NCI-H1048 (cell line): Measurements from ENCODE around the gene OTUD7B.

Experiments
- DNase-seq: peaks from one replicate; lab custom pipeline; 2025; lab: John Stamatoyannopoulos, UW

Gene OTUD7B

GRCh38 chr1:149916193-149916897 lies 94.2 kb downstream of the OTUD7B start:
- no peak for DNase-seq

GRCh38 chr1:149915429-149916192 lies 94.9 kb downstream of the OTUD7B start:
- no peak for DNase-seq

- no peak for DNase-seq
Measured at GRCh38 chr1:149914545-149914944, 96.0 kb downstream of the OTUD7B start.

GRCh38 chr1:149906570-149907075 lies 103.9 kb downstream of the OTUD7B start:
- DNase-seq, result no peak

GRCh38 chr1:149903836-149904491 lies 106.6 kb downstream of the OTUD7B start:
- DNase-seq, result no peak

GRCh38 chr1:149899460-149900284 lies 110.9 kb downstream of the OTUD7B start, which contains the start of gene BOLA1:
TSS of gene BOLA1 (plus strand) at chr1:149899568. CDS start at chr1:149900060, 492 bp downstream.
- peak; percentile 98 for DNase-seq

GRCh38 chr1:149896575-149896974 lies 114.0 kb downstream of the OTUD7B start:
- DNase-seq, result no peak

- DNase-seq, result no peak
Measured at GRCh38 chr1:149888999-149889289, 121.6 kb downstream of the OTUD7B start.

- DNase-seq, result peak; percentile 72
Measured at GRCh38 chr1:149888247-149888998, 122.1 kb downstream of the OTUD7B start.
